Measurements from ENCODE around the gene TESK2.

The TESK2 gene

DNA sequence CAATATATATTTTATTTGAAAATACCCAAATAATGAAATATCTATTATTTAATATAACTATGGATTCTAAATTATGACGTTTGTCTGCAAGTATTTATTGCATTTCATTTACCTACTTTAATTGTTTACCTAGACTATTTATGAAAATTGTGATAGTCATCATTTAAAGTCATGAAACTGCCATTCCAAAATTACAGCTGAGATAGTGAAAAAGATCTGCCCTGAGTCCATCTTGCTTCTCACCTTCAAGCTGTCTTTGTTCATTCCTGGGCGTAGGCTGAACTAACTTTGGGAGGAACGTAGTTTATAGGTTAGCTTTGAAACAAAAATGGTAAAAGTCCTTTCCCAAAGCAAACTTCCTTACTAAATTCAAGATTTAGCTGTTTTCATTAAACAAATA is 176.7 kb downstream of the TESK2 start:
- DNase-seq (ENCODE audit: low spot score) (no peak), FAIRE-seq (no peak)

DNA sequence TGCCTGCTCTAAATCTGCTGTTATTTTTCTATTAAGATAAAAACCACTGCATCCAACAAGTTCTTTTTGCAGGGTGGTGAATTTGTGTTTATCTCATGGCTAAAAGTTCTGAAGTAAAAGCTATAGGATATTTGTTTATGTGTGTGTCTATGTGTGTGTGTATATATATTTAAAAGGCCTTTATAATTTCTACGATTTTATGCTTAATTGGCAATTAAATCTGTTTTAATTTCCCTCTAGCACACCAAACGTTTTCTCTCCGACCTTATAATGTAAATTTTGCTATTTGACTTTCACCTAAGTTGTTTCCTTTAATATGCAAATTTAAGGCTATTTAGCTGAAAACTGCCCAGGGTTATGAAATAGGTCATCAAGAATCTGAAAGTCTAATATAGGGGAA is 184.1 kb downstream of the TESK2 start:
- no peak for DNase-seq (ENCODE audit: low spot score)
- FAIRE-seq = no peak

DNA sequence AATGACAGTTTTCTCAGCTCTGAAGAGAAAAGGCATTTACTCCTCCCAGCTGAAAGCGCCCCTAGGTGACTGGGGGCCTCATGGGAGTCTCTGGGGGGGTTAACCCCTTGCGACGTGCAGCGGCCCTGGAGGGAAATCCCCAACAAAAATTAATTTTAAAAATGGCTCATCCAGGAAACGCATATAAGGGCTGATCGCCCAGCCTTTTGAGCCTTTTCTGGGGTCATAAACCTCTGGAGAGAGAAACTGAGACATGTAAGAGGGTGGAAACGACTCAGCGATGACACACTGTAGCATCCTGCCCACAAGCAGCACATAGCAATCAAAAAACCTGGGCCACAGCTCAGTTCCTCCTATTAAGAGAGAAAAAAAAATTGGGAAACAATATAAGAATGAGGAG is 184.6 kb downstream of the TESK2 start:
- DNase-seq (ENCODE audit: low spot score) = peak; percentile 8
- FAIRE-seq = no peak

DNA sequence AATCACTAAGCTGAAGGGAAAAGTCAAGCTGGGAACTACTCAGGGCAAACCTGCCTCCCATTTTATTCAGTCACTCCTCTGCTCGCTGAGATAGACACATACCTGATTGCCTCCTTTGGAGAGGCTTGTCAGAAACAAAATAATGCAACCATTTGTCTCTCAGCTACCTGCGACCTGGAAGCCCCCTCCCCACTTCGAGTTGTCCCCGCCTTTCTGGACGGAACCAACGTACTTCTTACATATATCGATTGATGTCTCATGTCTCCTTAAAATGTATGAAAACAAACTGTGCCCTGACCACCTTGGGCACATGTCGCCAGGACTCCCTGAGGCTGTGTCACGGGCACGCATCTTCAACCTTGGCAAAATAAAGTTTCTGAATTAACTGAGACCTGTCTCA is 185.7 kb downstream of the TESK2 start:
- no peak for FAIRE-seq
- DNase-seq (ENCODE audit: low spot score) = no peak

DNA sequence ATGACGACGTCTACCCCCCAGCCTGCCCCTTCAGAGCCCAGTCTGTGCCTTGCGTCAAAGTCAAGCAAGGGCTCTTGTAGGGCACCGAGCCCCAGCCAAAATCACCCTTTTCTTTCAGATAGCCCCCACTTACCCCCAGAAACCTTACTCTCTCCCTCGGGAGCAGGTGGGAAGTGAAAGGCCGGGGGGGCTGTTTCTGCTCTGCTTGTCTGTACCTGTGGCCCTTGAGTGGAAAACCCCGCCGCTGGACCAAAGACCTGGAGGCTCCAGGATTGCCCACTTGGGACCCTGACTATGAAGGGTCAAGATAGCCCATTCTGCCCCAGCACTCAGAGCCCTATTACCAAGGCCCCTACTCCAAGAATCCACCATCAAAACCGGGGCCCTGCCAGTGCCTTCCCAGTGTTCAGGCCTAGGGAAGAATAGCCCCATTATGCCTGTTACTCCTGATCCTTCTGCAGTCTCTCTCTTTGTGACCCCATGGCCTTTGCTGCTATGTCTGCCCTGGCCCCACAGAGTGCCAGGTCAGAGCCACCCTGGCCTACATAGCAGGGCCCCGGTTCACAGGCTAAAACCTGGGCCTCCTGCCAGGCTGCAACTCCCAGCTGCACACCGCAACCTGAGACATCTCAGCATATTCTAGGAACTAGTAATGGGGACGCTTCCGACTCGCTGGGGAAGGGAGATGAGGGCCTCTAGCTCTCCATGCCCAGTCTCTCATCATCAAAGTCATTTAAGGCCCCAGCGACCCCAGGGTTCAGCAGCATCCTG is 186.5 kb downstream of the TESK2 start:
- FAIRE-seq = no peak
- DNase-seq (ENCODE audit: low spot score) = no peak

DNA sequence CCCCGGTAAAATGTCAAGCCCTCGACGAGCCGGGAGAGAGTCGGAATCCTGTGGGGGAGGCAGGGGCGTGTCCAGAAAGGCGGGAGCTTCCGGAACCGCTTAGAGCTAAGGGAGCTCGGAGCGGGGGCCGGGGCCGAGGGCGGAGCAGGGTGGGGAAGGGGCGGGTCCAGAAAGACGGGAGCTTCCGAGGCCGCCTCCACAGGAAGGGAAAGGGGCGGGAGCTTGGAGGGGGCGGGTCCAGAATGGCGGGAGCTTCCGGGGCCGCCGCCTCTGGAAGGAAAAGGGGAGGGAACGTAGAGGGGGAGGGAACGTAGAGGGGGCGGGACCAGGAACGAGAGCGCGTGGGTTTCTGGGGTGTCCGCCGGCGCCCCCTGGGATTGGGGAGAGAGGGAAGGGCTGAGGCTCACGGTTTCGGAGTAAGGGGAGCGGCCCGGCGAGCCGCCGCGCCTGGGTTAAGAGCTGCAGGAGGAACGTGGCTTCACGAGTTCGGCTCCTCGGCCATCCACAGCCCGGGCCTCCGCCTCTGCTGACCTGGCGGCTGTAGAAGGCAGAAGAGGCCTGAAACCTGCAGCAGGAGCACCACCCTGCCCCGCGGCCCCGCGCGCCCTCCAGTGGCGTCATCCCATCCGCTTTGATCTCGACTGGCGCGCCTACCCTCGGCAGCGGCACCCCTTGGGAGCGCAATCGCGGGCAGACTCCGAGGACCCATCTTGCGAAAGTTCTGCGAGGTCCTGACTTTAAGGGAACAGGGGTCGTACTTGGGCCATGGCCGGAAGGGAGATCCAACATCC is 187.2 kb downstream of the TESK2 start:
- peak; percentile 78 for FAIRE-seq
- peak; percentile 90 for DNase-seq (ENCODE audit: low spot score)

DNA sequence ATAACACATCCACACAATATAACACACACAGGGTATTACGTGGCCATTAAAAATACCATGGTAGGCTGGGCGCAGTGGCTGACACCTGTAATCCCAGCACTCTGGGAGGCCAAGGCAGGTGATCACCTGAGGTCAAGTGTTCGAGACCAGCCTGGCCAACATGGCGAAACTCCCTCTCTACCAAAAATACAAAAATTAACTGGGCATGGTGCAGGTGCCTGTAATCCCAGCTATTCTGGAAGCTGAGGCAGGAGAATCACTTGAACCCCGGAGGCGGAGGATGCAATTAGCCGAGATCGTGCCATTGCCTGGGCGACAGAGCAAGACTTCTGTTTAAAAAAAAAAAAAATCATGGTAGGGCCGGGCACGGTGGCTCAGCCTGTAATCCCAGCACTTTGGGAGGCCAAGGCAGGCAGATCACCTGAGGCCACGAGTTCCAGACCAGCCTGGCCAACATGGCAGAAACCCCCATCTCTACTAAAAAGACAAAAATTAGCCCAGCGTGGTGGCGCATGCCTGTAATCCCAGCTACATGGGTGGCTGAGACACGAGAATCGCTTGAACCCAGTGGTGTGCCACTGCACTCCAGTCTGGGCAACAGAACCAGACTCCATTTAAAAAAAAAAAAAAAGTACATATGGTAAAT is 188.3 kb downstream of the TESK2 start:
- DNase-seq (ENCODE audit: low spot score) = no peak
- FAIRE-seq = no peak

DNA sequence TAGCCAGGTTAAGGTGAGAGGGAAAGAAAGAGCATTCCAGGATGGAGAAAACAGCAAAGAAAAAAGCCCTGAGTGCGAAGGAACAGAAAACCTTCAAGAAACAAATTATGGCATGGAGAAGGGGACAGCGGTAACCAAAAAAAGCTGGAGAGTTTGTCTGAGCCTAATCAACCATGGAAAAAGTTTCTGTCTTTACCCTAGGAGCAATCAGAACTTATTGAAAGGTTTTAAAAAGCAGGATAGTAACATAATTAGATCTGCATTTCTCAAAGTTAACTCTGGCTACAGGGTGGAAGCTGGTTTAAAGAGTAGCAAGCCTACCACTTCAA is 190.3 kb downstream of the TESK2 start:
- DNase-seq (ENCODE audit: low spot score) (no peak), FAIRE-seq (no peak)

DNA sequence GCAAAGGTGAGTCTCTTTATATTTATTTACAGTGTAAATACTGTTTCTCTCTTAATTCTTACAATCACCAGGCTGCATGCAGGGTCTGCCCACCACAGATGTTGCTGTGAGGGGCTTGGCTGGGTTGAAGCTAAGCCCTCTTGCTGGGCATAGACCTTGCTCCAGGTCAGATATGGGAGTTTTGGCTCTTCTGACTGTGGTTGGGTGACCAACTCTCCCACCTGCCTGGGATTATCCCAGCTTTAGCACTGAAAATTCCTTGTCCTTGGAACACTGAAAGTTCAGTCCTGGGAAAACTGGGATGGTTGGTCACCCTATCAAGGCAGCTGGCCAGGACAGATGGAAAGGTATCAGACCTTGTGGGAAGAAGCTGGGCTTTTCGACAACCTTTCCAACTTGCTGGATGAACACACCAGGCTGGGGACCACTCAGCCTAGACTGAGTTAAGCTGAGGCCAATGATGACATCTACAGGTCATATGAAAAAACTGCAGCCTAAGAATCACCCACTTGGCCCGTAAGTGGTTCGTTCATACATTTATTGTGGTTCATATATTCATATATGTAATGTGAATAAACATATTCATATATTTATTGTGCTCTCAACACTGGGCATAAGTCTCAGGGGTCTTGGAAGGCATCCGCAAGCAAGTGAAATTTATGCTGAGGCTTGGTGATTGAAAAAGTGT is 190.8 kb downstream of the TESK2 start:
- DNase-seq (ENCODE audit: low spot score) = peak; percentile 51
- FAIRE-seq = peak; percentile 67

DNA sequence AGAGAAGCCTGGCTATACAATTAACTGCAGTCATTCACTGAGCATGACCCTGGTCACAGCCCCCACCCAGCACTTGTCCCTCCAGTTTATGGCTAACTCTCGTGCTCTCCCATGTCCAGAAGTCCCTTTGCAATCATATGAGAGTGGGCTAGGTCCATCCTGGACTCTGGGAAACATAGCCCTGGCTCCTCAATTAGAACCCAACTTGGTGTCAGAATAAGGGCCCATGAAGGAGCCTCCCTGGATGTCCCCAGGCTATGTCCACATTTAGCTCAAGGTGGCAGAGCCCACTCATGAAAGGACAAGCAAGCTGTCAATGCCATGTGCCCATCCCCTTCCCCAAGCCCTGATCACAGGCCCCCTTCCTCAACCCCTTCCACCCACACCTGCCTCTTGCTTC is 191.7 kb downstream of the TESK2 start:
- no peak for FAIRE-seq

DNA sequence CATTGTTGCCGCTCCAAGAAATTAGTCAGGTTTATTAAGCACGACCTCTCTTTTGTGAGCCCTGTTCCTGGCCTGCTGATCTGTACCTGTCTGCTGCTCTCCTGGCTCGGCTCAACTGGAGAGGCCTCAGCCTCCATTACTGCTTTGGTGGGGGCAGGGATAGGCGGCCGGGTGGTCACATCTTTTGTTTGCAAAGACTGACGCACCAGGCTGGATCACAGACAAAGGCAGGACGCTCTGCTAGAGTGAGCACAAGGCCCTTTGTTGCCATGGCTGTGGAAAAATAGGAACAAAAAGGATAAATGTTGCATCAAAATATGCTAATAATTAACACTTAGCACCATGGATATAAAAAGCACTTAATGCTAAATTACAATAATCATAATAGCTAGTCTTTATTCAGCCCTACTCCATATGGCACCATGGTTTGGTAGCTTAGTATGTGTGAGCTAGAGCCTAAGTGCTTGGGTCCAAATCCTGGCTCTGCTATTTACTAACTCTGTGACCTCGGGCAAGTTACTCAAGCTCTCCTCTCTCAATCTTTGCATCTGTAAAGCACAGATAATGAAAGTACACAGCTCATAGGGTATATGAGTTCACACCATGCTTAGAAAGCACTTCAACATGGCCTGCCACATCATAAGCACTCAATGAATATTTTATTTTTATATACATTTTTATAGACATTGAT is 193.2 kb downstream of the TESK2 start:
- DNase-seq (ENCODE audit: low spot score) = no peak

More for the DNA sequence above, 191.7 kb downstream of the TESK2 start:
- no peak for DNase-seq (ENCODE audit: low spot score)

More for the DNA sequence above, 193.2 kb downstream of the TESK2 start:
- FAIRE-seq = no peak
